Fibroblast of lung (primary cell): ENCODE results near the gene SLIT1.

Experiments
- CTCF ChIP-seq, 2 donors: IDR thresholded peaks in 1 of 2; conservative IDR thresholded peaks in 1 of 2; 1 replicate in 1 of 2; 2 replicates in 1 of 2; pipeline ENCODE4 v1.5.1; 2011 to 2012; ENCODE audit warnings: low read length in 2 of 2, control low read depth in 1 of 2, inconsistent platforms in 1 of 2, low read depth in 1 of 2, mild to moderate bottlenecking in 1 of 2
- EZH2 ChIP-seq: IDR thresholded peaks from 2 replicates; pipeline ENCODE4 v1.5.1; 2012; ENCODE audit warnings: low read length, control low read depth, mild to moderate bottlenecking; ENCODE audit errors: missing control alignments

DNA sequence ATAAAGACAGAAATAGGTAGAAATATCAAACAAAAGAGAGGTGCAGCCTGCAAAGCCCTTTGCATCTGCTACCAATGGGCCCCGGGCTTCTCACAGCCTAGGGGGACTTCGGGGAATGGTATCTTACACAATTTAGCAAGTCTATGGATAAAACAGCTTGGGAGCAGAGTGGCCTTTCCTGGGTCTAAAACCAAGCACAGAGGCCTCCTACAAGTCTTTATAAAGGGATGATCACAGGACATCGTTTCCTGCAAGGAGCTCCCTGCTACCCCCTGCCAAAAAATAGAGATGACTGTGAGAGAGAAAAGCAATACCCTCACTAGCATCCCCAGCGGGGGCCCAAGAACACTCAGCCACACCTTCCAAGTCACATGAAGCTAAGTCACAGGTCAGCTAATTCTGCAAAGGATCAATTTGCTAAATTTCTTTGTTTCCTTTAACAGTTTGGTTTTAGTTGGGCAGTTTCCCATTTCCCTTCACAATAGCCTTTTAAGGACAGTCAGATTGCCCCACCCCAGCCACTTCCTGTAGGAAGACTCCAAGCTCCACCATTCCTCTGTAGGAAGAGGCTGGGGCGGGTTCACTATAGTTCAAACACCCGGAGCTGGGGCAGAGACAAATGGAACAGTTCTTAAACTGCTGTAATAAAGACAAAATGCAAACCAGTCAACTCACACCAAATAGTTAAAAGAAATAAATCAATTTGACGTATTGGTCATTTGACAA lies 105.5 kb downstream of the SLIT1 start:
- TF ChIP-seq CTCF (conservative IDR thresholded peaks at IDR 0.05 in 1 of 2, IDR thresholded peaks at IDR 0.05 in 1 of 2; ENCODE audit: low read depth in 1 of 2, low read length in 2 of 2) (no peak), EZH2 (no peak)
